Suprapubic skin (tissue), 4 donors: ENCODE results near the gene SLC2A4RG.
"Not testable (repeated sequence)": the region's sequence is repeated elsewhere in the genome, so short reads cannot be mapped to it uniquely, and the experiment has no call there.

Source experiments
- POLR2A ChIP-seq, 2 donors: fragments of 450-650 bp; IDR thresholded peaks; one replicate each; pipeline ENCODE4 v1.6.1; 2017; ENCODE audit warnings: antibody characterized with exemption in 2 of 2, mild to moderate bottlenecking in 2 of 2, moderate library complexity in 2 of 2
- POLR2AphosphoS5 ChIP-seq, 3 donors: sonication (generic); formaldehyde crosslinking; IDR thresholded peaks; one replicate each; pipeline ENCODE4 v1.6.1; 2017; ENCODE audit warnings: antibody characterized with exemption in 3 of 3
- TF ChIP-seq, protein P1 (sequence below), 2 donors: fragments of 200-600 bp in 1 of 2; fragments of 450-650 bp in 1 of 2; sonication (generic) in 1 of 2; IDR thresholded peaks; one replicate each; pipeline ENCODE4 v1.5.1; 2016 to 2019; ENCODE audit warnings: antibody characterized with exemption in 2 of 2, mild to moderate bottlenecking in 1 of 2, moderate library complexity in 1 of 2

DNA sequence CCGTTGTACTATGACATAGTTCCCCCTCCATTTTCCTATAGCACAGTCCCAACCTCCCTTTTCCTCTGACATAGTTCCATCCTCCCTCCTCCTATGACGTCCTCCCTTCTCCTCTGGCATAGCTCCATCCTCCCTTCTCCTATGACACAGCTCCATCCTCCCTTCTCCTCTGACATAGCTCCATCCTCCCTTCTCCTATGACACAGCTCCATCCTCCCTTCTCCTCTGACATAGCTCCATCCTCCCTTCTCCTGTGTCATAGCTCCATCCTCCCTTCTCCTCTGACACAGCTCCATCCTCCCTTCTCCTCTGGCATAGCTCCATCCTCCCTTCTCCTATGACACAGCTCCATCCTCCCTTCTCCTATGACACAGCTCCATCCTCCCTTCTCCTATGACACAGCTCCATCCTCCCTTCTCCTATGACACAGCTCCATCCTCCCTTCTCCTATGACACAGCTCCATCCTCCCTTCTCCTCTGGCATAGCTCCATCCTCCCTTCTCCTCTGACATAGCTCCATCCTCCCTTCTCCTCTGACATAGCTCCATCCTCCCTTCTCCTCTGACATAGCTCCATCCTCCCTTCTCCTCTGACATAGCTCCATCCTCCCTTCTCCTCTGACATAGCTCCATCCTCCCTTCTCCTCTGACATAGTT lies 16.5 kb upstream of the SLC2A4RG start:
- TF ChIP-seq, protein P1, sequence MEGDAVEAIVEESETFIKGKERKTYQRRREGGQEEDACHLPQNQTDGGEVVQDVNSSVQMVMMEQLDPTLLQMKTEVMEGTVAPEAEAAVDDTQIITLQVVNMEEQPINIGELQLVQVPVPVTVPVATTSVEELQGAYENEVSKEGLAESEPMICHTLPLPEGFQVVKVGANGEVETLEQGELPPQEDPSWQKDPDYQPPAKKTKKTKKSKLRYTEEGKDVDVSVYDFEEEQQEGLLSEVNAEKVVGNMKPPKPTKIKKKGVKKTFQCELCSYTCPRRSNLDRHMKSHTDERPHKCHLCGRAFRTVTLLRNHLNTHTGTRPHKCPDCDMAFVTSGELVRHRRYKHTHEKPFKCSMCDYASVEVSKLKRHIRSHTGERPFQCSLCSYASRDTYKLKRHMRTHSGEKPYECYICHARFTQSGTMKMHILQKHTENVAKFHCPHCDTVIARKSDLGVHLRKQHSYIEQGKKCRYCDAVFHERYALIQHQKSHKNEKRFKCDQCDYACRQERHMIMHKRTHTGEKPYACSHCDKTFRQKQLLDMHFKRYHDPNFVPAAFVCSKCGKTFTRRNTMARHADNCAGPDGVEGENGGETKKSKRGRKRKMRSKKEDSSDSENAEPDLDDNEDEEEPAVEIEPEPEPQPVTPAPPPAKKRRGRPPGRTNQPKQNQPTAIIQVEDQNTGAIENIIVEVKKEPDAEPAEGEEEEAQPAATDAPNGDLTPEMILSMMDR (IDR thresholded peaks at IDR 0.05), result not testable (repeated sequence)
- not testable (repeated sequence) for TF ChIP-seq POLR2A, POLR2AphosphoS5 (IDR thresholded peaks at IDR 0.05)
